Measurements from ENCODE around the gene RNASEH2B. TPM values are rescaled to one million over a fixed set of nuclear protein-coding genes. Genes with fewer than 3 reads are reported as not detected.

The RNASEH2B gene
- total RNA-seq, 2 experiments from 2014 or later: 225 to 322 TPM

DNA sequence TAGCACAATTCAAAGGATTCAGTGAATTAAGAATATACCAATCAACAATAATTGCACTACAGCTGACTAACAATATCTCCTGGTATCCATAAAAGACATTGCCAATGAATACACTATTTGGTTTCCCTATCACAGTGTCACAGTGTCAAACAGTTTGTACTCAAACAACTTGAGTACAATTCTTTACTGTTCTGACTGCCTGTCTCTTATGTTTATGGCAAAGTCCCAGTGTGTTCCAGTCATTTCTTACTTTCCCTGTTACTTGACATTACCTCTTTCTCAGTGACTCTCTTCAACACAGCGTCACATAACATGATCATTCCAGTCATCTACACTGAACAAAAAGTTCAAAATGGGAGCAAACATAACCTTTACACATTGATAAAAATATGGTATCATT lies 21.2 kb upstream of the RNASEH2B start:
- Histone ChIP-seq H3K4me3 (ENCODE audit: low read depth, low read length, poor library complexity, severe bottlenecking) (no peak overlapping the region), H3K4me2 (ENCODE audit: low read length) (no peak overlapping the region), H3K79me2 (ENCODE audit: insufficient read depth, low read depth, low read length) (no peaks in the 10 kb centered on the region), H3K4me1 (ENCODE audit: insufficient read depth, low read length, poor library complexity, severe bottlenecking) (peaks cover 60% of the 10 kb centered on the region), H3K9me3 (ENCODE audit: low read length) (no peaks in the 10 kb centered on the region), H2AFZ (ENCODE audit: low read length) (no peak overlapping the region), H3K27ac (ENCODE audit: low read depth, low read length, poor library complexity, severe bottlenecking) (no peak overlapping the region), H3K9me2 (ENCODE audit: insufficient read depth, low read length) (no peaks in the 10 kb centered on the region), H4K20me1 (ENCODE audit: insufficient read depth, low read length) (no peaks in the 10 kb centered on the region), H3K36me3 (ENCODE audit: insufficient read depth, low read length) (no peaks in the 10 kb centered on the region; the same call in 1 of the 2 replicates)
- POLR2A ChIA-PET: interaction anchor here (2.2 kb wide), 1 partner anchor 13 kb away, joined by 7 read pairs; no protein-coding TSS in a partner anchor
- no peak for DNase-seq (ENCODE audit: low spot score)
- no TSS peak for BruUV-seq (replicated peaks)
- CTCF ChIA-PET (ENCODE audit: unreplicated experiment): no interaction called here
- TF ChIP-seq CTCF (conservative IDR thresholded peaks at IDR 0.05; ENCODE audit: low read length): no peak
- no peak for TF ChIP-seq EZH2phosphoT487 (IDR thresholded peaks at IDR 0.05; ENCODE audit: borderline replicate concordance, low read depth, low read length)
- intact Hi-C loops (cut with micrococcal nuclease; ENCODE audit: unreplicated experiment): no loop called here

GRCh38 chr13:50889317-50889716 lies 20.3 kb upstream of the RNASEH2B start:
- Histone ChIP-seq H3K4me3 (ENCODE audit: low read depth, low read length, poor library complexity, severe bottlenecking) (no peak overlapping the region), H3K79me2 (ENCODE audit: insufficient read depth, low read depth, low read length) (no peaks in the 10 kb centered on the region), H2AFZ (ENCODE audit: low read length) (no peak overlapping the region), H3K4me2 (ENCODE audit: low read length) (no peak overlapping the region), H3K4me1 (ENCODE audit: insufficient read depth, low read length, poor library complexity, severe bottlenecking) (peaks cover 69% of the 10 kb centered on the region), H3K9me3 (ENCODE audit: low read length) (no peaks in the 10 kb centered on the region), H3K36me3 (ENCODE audit: insufficient read depth, low read length) (no peaks in the 10 kb centered on the region; the same call in 1 of the 2 replicates), H4K20me1 (ENCODE audit: insufficient read depth, low read length) (no peaks in the 10 kb centered on the region), H3K9me2 (ENCODE audit: insufficient read depth, low read length) (no peaks in the 10 kb centered on the region), H3K27ac (ENCODE audit: low read depth, low read length, poor library complexity, severe bottlenecking) (no peak overlapping the region)
- no peak for DNase-seq (ENCODE audit: low spot score)
- BruUV-seq (replicated peaks): no TSS peak
- POLR2A ChIA-PET: interaction anchor here (0.7 to 2.2 kb wide), 5 partner anchors 8 to 43 kb away, joined by 3 to 7 read pairs (median 7); no protein-coding TSS in a partner anchor
- CTCF ChIA-PET (ENCODE audit: unreplicated experiment): no interaction called here
- intact Hi-C loops (cut with micrococcal nuclease; ENCODE audit: unreplicated experiment): no loop called here
- TF ChIP-seq CTCF (conservative IDR thresholded peaks at IDR 0.05; ENCODE audit: low read length) (no peak), EZH2phosphoT487 (IDR thresholded peaks at IDR 0.05; ENCODE audit: borderline replicate concordance, low read depth, low read length) (no peak)

DNA sequence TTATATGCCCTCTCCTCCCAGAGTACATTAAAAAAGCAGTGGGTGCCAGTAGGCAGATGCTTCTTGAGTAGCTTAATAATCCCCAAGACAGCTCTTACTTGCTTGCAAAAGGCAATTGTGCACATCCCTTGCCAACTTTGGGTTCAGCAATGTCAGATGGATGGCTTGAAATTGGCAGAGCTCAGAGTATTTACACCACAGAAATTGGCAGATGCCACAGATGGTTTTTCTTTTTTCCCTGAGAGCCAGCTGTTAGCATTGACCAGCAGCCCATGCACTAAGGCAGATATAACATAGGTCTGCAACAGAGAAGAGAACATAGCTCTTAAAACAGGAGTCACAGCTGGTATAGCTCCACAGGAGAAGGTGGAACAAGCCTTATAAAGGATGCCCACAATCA lies 18.4 kb upstream of the RNASEH2B start:
- peak; percentile 59 for DNase-seq (ENCODE audit: low spot score)
- Histone ChIP-seq H4K20me1 (ENCODE audit: insufficient read depth, low read length) (no peaks in the 10 kb centered on the region), H3K4me1 (ENCODE audit: insufficient read depth, low read length, poor library complexity, severe bottlenecking) (peaks cover 87% of the 10 kb centered on the region), H3K36me3 (ENCODE audit: insufficient read depth, low read length) (peaks cover 9% of the 10 kb centered on the region; the same call in 1 of the 2 replicates), H3K9me3 (ENCODE audit: low read length) (no peaks in the 10 kb centered on the region; the same call in 1 of the 2 replicates), H3K79me2 (ENCODE audit: insufficient read depth, low read depth, low read length) (no peaks in the 10 kb centered on the region), H2AFZ (ENCODE audit: low read length) (peak overlapping the region; percentile 51; the same call in 1 of the 2 replicates), H3K4me3 (ENCODE audit: low read depth, low read length, poor library complexity, severe bottlenecking) (peak overlapping the region; percentile 56), H3K4me2 (ENCODE audit: low read length) (peak overlapping the region; percentile 74), H3K27ac (ENCODE audit: low read depth, low read length, poor library complexity, severe bottlenecking) (peak overlapping the region; percentile 96), H3K9me2 (ENCODE audit: insufficient read depth, low read length) (no peaks in the 10 kb centered on the region)
- TF ChIP-seq CTCF (conservative IDR thresholded peaks at IDR 0.05; ENCODE audit: low read length) (no peak), EZH2phosphoT487 (IDR thresholded peaks at IDR 0.05; ENCODE audit: borderline replicate concordance, low read depth, low read length) (no peak)
- BruUV-seq (replicated peaks): no TSS peak
- POLR2A ChIA-PET: interaction anchor here (1.0 to 8.6 kb wide), 22 partner anchors 11 to 809 kb away, joined by 3 to 226 read pairs (median 6); partner anchors contain the start of genes INTS6 and RNASEH2B
- intact Hi-C loops (cut with micrococcal nuclease; ENCODE audit: unreplicated experiment): loop anchor here (5.0 to 10.0 kb wide), 2 partner anchors 764 to 934 kb away; no protein-coding TSS in a partner anchor
- CTCF ChIA-PET (ENCODE audit: unreplicated experiment): interaction anchor here (1.0 to 3.7 kb wide), 6 partner anchors 9 to 513 kb away, joined by 3 to 13 read pairs (median 6); no protein-coding TSS in a partner anchor
